Stimulated activated CD4-positive, alpha-beta T cell treated with anti-CD3 and anti-CD28 coated beads, Interleukin-2, amount 100 ng/mL, for 48 hours (primary cell): ENCODE data around the gene IPMK.
"Not testable (repeated sequence)": the region's sequence is repeated elsewhere in the genome, so short reads cannot be mapped to it uniquely, and the experiment has no call there.

Experiments
- DNase-seq, 2 donors: peaks; one replicate each; pipeline ENCODE4 v3.0.0-alpha.2; 2020

Gene IPMK

GRCh38 chr10:58220769-58221451 is 46.8 kb downstream of the IPMK start:
- DNase-seq = no peak

DNA sequence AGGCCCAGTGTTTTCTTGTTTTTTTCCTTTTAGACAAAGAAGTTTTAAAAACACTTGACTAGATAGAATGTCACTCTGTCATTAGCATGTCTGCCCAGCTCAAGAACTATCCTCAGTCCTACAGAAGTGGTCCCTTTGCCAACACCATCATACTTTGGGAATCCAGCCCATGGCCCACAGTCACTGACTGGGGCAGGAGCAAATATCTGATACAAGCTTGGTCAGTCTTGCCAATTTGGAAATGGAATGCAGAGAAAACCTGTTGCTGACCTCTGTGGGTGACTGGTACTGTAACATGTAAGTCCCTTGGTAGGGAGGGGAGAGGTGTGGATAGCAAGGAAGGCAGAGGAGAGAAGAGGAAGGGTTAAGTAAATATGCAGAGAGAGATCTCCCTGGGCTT is 47.8 kb downstream of the IPMK start:
- DNase-seq = no peak

- DNase-seq = no peak
Observed at GRCh38 chr10:58217612-58218011, 50.1 kb downstream of the IPMK start.

- DNase-seq = no peak
Observed at GRCh38 chr10:58212622-58213021, 55.1 kb downstream of the IPMK start.

DNA sequence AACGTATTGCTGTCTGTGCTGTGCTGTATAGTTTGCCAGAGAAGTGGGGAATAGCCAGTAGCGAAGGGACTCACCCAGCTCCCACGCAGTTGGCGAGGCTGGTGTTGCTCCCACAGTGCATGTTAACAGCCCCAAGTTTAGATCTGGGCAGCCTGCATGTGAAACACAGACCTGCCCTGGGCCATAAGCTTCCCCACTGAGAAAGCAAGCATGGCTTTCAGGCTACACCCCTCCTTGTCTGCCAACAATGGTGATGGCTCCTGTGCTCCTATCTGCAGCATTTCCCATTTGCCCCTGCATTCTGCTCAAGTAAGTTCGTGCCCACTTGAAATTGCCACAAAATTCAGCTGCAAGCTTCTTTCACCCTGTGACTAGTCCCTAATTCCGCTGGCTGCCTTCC is 57.5 kb downstream of the IPMK start:
- no peak for DNase-seq

GRCh38 chr10:58209669-58210068 is 58.0 kb downstream of the IPMK start:
- no peak for DNase-seq

DNA sequence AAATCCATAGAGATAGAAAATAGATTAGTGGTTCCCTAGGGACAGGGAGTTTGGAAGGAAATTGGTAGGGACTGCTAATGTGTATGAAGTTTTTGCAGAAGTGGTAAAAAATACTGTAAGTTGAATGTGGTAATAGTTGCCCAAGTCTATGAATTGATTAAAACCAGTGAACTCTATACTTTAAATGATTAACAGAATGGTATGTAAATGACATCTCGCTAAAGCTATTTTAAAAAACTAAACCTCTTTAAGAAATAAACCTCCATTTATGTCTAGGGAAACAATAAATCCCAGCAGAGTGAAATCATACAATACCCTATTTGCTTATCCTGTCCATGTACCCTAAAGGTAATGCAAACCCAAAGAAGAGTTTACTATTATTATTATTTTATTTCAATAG is 61.4 kb downstream of the IPMK start:
- DNase-seq = no peak

DNA sequence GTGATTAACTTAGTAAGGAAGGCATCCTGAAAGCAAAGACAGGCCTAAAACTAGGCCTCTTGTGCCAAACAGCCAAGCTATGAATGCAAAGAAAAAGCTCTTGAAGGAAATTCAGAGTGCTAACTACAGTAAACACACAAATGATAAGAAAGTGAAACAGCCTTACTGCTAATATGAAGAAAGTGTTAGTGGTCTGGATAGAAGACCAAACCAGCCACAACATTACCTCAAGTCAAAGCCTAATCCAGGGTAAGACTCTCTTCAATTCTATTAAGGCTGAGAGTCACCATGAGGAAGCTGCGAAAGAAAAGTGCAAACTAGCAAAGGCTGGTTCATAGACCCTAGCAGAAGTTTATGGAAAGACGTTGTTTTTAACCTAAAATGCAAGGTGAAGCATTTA is 66.0 kb downstream of the IPMK start:
- no peak for DNase-seq

GRCh38 chr10:58189269-58189668 is 78.4 kb downstream of the IPMK start:
- no peak for DNase-seq

DNA sequence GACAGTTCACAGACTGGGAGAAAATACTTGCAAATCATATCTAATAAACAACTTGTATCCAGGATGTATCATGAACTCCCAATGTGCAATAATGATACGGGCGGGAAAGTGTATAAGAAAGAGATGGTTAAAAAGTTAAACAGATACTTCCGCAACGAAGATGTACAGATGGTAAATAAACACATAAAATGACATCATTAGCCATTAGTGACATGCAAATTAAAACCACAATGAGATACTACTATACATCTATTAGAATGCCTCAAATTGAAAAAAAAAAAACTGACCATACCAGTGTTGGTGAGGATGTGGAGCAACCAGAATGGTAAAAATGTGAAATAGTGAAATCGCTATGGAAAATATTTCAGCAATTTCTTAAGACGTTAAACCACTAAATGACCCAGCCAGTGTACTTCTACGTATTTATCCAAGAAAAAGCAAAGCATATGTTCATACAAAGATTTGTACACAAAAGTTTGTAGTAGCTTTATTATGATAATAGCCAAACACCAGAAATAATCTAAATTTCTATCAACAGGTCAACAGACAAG is 83.5 kb downstream of the IPMK start:
- DNase-seq = no peak

DNA sequence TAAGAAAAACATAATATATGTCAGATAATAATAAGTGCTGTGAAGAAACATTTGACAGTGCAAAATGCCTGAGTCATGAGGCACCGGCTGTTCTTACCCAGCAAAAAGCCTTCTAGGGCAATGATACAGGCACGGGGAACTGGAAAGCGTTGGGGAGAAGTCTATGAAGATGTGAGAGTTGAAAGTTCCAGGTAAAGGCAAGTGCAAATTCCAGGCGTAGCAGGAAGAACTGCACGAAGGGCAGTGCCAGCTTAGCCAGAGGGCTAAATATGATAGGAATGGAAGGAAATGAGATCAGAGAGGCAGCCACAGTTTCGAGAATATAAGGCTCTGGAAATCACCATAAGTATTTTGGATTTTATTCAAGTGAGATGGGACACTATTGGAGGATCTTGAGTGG is 87.0 kb downstream of the IPMK start:
- no peak for DNase-seq

DNA sequence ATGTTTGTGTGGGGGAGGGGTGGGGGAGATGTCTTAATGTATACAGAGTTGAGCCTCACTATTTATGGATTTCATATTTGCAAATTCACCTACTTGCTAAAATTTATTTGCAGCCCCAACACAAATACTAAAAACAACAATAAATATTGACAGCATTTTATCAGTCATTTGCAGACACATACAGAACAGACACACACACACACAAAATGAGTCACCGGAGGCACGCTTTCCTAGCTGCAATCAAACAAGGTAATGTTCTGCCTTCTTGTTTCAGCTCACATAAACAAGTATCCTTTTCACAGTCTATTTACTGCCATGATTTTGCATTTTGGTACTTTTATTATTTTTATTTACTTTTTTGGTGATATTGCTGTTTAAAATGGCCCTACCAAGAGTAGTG is 88.5 kb downstream of the IPMK start:
- no peak for DNase-seq

GRCh38 chr10:58178811-58179210 is 88.9 kb downstream of the IPMK start:
- DNase-seq = no peak

- no peak for DNase-seq
Observed at GRCh38 chr10:58177362-58177947, 90.2 kb downstream of the IPMK start.

GRCh38 chr10:58175990-58176900 is 91.4 kb downstream of the IPMK start:
- no peak for DNase-seq

GRCh38 chr10:58174831-58175230 is 92.9 kb downstream of the IPMK start:
- DNase-seq = no peak

DNA sequence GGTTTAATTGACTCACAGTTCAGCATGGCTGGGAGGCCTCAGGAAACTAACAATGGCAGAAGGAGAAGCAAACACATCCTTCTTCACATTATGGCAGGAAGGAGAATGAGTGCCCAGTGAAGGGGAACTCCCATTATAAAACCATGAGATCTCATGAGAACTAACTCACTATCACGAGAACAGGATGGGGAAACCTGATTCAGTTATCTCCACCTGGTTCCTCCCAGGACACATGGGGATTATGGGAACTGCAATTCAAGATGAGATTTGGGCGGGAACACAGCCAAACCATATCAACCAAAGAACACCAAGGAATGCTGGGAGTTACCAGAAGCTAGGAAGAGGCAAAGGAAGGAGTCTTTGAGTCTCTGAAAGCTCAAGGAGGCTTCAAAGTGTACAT is 94.3 kb downstream of the IPMK start:
- DNase-seq = no peak

DNA sequence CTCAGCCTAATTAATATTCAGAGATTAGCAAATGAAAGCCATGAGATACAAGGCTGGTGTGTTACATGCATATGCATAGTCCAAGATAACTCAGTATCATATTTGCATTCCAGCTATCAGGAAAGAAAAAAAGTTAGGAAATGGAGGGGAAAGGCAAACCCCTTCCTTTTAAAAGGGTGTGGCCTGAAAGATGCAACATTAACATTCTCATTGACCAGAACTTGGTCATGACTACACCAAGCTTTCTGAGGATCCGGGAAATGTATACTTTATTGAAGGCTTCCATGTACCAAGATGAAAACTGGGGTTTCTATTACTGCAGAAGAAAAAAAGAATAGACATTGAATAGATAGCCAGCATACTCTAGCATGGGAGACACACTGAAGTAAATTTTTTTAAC is 96.5 kb downstream of the IPMK start:
- DNase-seq = no peak

GRCh38 chr10:58164517-58164916 is 103.2 kb downstream of the IPMK start:
- no peak for DNase-seq

GRCh38 chr10:58158806-58159205 is 108.9 kb downstream of the IPMK start:
- no peak for DNase-seq

DNA sequence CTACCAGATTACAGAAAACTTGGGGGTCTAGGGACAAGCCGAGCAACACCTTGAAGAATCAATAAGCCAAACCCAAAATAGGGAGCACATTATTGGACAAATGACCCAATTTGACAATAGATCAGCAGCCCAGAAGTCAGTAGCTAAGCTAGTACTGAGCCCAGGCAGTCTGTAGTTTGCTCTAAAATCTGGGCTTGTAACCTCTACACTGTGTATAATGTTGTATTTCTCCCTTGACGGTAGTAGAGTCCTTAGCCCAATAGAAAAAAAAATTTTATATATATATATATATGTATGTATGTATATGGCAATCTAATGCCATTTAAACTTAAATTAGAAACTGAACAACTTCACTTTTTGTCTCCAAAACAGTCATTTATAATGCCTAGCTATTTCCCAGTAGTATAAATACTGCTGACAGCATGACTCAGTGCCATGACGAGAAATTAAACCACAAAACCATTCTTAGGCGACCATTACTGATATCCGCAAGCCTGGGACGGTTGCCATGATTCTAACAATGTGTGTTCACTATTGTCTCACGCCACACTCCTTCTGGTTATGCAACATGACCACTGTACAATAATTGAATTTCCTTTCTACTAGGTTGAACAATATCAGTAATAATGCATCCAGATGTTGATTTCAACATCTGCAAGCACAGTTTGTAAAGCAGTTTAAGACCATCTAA is 110.5 kb downstream of the IPMK start:
- no peak for DNase-seq

DNA sequence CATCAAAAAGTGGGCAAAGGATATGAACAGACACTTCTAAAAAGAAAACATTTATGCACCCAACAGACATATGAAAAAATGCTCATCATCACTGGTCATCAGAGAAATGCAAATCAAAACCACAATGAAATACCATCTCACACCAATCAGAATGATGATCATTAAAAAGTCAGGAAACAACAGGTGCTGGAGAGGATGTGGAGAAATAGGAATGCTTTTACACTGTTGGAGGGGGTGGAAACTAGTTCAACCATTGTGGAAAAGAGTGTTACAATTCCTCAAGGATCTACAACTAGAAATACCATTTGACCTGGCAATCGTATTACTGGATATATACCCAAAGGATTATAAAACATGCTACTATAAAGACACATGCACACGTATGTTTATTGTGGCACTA is 111.8 kb downstream of the IPMK start:
- not testable (repeated sequence) for DNase-seq

GRCh38 chr10:58153751-58154150 is 113.9 kb downstream of the IPMK start:
- DNase-seq = no peak
